OCI-LY1 (cell line): Measurements from ENCODE around the gene DEAF1.

ENCODE experiments used
- EZH2 ChIP-seq: fragments of 200-600 bp; sonication (generic), shearing (Covaris generic); IDR thresholded peaks from 2 replicates; pipeline ENCODE4 v1.8.0; 2017; ENCODE audit warnings: borderline replicate concordance, mixed run types, mild to moderate bottlenecking, antibody characterized with exemption, low read length, moderate library complexity, mixed read lengths
- TF ChIP-seq, protein P1 (sequence below): fragments of 200-600 bp; sonication (generic), shearing (Covaris generic); IDR thresholded peaks from 2 replicates; pipeline ENCODE4 v1.5.1; 2017; ENCODE audit warnings: mild to moderate bottlenecking, antibody characterized with exemption, low read length, moderate library complexity, mixed read lengths

- TF ChIP-seq, protein P1, sequence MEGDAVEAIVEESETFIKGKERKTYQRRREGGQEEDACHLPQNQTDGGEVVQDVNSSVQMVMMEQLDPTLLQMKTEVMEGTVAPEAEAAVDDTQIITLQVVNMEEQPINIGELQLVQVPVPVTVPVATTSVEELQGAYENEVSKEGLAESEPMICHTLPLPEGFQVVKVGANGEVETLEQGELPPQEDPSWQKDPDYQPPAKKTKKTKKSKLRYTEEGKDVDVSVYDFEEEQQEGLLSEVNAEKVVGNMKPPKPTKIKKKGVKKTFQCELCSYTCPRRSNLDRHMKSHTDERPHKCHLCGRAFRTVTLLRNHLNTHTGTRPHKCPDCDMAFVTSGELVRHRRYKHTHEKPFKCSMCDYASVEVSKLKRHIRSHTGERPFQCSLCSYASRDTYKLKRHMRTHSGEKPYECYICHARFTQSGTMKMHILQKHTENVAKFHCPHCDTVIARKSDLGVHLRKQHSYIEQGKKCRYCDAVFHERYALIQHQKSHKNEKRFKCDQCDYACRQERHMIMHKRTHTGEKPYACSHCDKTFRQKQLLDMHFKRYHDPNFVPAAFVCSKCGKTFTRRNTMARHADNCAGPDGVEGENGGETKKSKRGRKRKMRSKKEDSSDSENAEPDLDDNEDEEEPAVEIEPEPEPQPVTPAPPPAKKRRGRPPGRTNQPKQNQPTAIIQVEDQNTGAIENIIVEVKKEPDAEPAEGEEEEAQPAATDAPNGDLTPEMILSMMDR = no peak
- no peak for TF ChIP-seq EZH2
Observed at GRCh38 chr11:665704-666281, 29.2 kb downstream of the DEAF1 start.
